Erythroblast (primary cell): ENCODE data around the gene MMADHC.

Experiments used
- DNase-seq, 2 experiments: peaks; one replicate each; lab custom pipeline; 2025; lab: John Stamatoyannopoulos, UW
- GATA1 ChIP-seq: IDR thresholded peaks from 2 replicates; pipeline ENCODE4 v1.6.1; 2011; ENCODE audit warnings: low read depth, mild to moderate bottlenecking, control low read depth, low read length, moderate library complexity
- POLR2A ChIP-seq: IDR thresholded peaks from 2 replicates; pipeline ENCODE4 v1.6.1; 2011; ENCODE audit warnings: mild to moderate bottlenecking, low read length

The MMADHC gene

DNA sequence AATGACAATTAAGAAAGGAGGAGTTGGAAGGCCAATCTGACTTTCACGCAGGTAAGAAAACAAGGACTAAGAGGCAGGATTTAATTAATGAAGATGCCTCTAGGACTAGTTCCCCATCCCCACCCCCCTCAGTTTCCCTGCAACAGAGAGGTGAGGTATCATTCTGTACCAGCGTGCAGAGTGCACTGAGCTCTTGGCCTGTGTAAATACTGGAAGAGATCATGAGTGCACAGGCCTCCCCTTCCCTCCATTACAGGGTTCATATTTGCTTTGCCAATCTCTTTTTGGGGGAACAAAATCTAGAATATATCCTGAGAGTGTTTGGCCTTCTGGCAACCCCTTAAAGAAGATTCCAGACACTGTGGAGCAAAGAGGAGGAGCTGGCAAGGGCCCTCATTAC, 60.9 kb downstream of the MMADHC start:
- no peak for DNase-seq
- TF ChIP-seq POLR2A: no peak
- TF ChIP-seq GATA1: no peak

DNA sequence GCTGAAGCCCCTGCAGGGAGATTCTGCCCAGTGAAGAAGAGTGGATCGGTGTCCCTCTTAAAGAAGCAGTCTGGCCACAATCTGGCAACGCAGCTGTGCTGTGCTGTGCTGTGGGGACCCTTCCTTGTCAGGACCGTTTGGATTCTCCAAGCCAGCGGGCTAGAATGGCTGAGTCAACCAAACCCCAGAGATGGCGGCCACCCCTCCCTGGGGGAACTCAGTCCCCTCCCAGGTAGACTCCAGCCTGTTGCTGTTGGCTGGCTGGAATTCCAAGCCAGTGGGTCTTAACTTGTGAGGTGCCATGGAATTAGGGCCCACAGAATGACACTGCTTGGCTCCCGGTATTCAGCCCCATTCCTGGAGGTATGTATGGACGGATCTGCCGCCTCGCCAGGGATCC, 62.3 kb downstream of the MMADHC start:
- no peak for DNase-seq
- no peak for TF ChIP-seq POLR2A
- TF ChIP-seq GATA1: no peak
